HCT116 (cell line): ENCODE measurements around the gene GRB10.

Experiments used
- TCF7L2 ChIP-seq: IDR thresholded peaks from 2 replicates; pipeline ENCODE4 v1.7.0; 2011; ENCODE audit warnings: borderline replicate concordance, inconsistent platforms; ENCODE audit not compliant: insufficient read depth, insufficient read length; ENCODE audit errors: extremely low read depth
- TF ChIP-seq, protein P1 (sequence below): IDR thresholded peaks from 2 replicates; pipeline ENCODE4 v1.6.1; 2012; ENCODE audit warnings: low read depth

DNA sequence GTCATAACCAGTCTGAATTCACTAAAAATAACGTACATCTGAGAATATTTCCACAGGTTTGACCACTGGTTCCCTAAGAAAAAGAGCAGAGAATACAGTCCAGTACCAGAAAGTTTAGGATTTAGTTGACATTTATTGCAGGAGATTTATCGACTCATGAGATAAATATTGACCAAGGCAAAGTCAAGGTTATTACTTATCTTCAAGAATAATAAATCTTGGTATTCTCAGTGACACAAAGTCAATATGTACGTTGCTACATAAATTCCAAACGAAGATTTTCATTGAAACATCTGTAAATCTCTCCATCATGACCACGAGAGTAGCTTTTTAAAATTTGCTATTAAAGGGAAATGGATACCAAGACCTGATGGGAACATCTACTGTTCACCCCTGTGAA lies 39.4 kb upstream of the GRB10 start:
- TF ChIP-seq TCF7L2: no peak
- TF ChIP-seq, protein P1, sequence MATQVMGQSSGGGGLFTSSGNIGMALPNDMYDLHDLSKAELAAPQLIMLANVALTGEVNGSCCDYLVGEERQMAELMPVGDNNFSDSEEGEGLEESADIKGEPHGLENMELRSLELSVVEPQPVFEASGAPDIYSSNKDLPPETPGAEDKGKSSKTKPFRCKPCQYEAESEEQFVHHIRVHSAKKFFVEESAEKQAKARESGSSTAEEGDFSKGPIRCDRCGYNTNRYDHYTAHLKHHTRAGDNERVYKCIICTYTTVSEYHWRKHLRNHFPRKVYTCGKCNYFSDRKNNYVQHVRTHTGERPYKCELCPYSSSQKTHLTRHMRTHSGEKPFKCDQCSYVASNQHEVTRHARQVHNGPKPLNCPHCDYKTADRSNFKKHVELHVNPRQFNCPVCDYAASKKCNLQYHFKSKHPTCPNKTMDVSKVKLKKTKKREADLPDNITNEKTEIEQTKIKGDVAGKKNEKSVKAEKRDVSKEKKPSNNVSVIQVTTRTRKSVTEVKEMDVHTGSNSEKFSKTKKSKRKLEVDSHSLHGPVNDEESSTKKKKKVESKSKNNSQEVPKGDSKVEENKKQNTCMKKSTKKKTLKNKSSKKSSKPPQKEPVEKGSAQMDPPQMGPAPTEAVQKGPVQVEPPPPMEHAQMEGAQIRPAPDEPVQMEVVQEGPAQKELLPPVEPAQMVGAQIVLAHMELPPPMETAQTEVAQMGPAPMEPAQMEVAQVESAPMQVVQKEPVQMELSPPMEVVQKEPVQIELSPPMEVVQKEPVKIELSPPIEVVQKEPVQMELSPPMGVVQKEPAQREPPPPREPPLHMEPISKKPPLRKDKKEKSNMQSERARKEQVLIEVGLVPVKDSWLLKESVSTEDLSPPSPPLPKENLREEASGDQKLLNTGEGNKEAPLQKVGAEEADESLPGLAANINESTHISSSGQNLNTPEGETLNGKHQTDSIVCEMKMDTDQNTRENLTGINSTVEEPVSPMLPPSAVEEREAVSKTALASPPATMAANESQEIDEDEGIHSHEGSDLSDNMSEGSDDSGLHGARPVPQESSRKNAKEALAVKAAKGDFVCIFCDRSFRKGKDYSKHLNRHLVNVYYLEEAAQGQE: no peak
